GM23338 (cell line): ENCODE measurements around the gene SORL1.

Source experiments
- CTCF ChIP-seq, 2 experiments: fragments of 200-600 bp in 1 of 2; sonication (generic) in 1 of 2; conservative IDR thresholded peaks; 2 replicates each; pipeline versions ENCODE4 v1.5.1 to v1.6.1; 2016 to 2017; ENCODE audit warnings: antibody characterized with exemption in 2 of 2, low read depth in 2 of 2, mild to moderate bottlenecking in 2 of 2, moderate library complexity in 1 of 2
- ETS1 ChIP-seq: IDR thresholded peaks from 2 replicates; pipeline ENCODE4 v1.6.1; 2016; ENCODE audit warnings: antibody characterized with exemption
- EZH2 ChIP-seq: fragments of 200-600 bp; sonication (generic); IDR thresholded peaks from one replicate; pipeline ENCODE4 v1.8.0; 2017; ENCODE audit warnings: antibody characterized with exemption, mild to moderate bottlenecking, low read depth; ENCODE audit not compliant: unreplicated experiment
- EZH2phosphoT487 ChIP-seq: fragments of 200-600 bp; sonication (generic); IDR thresholded peaks from one replicate; pipeline ENCODE4 v1.8.1; 2018; ENCODE audit warnings: antibody characterized with exemption; ENCODE audit not compliant: unreplicated experiment
- POLR2AphosphoS5 ChIP-seq: IDR thresholded peaks from 2 replicates; pipeline ENCODE4 v1.6.1; 2016; ENCODE audit warnings: antibody characterized with exemption, low read depth
- STAT1 ChIP-seq: IDR thresholded peaks from one replicate; pipeline ENCODE4 v1.6.1; 2016; ENCODE audit warnings: antibody characterized with exemption; ENCODE audit not compliant: unreplicated experiment
- ZNF331 ChIP-seq: fragments of 250-450 bp; sonication (Bioruptor Pico); IDR thresholded peaks from 2 replicates; pipeline ENCODE4 v1.5.0; 2020; ENCODE audit warnings: low read depth, mild to moderate bottlenecking, moderate library complexity

GRCh38 chr11:121563900-121564822, 112.0 kb downstream of the SORL1 start:
- TF ChIP-seq CTCF (conservative IDR thresholded peaks at IDR 0.05; ENCODE audit: low read depth in 2 of 2): no peak
- TF ChIP-seq EZH2: no peak
- no peak for TF ChIP-seq POLR2AphosphoS5
- no peak for TF ChIP-seq EZH2phosphoT487
- TF ChIP-seq ETS1: no peak
- TF ChIP-seq ZNF331 (CRISPR knock-in tag): no peak
- TF ChIP-seq STAT1: no peak
